HepG2 (cell line): ENCODE measurements around the gene VKORC1. TPM values are rescaled to one million over a fixed set of nuclear protein-coding genes. Genes with fewer than 3 reads are reported as not detected.

Experiments used
- AGO2 ChIP-seq: fragments of 200-400 bp; formaldehyde crosslinking; optimal IDR thresholded peaks from 2 replicates; pipeline ENCODE3; 2017; ENCODE audit warnings: mild to moderate bottlenecking, low read depth, low read length, moderate library complexity
- AKAP8 ChIP-seq: sonication (generic); formaldehyde crosslinking; IDR thresholded peaks from 2 replicates; pipeline ENCODE4 v1.5.1; 2020; ENCODE audit warnings: mild to moderate bottlenecking, missing genetic modification reagents
- HNF4A ChIP-seq: sonication (generic); formaldehyde crosslinking; IDR thresholded peaks from 2 replicates; pipeline ENCODE4 v1.4.0; 2020; ENCODE audit warnings: missing genetic modification reagents
- POLR2A ChIP-seq, 2 experiments: IDR thresholded peaks; 2 replicates each; pipeline ENCODE4 v1.6.1; 2011; ENCODE audit warnings: low read depth in 2 of 2, low read length in 2 of 2, mild to moderate bottlenecking in 1 of 2, moderate library complexity in 1 of 2; ENCODE audit not compliant: insufficient read depth in 1 of 2
- RBFOX2 ChIP-seq: fragments of 200-400 bp; formaldehyde crosslinking; IDR thresholded peaks from 2 replicates; pipeline ENCODE4 v1.6.1; 2017; ENCODE audit warnings: low read depth, mild to moderate bottlenecking, low read length
- ZNF776 ChIP-seq: sonication (generic); formaldehyde crosslinking; IDR thresholded peaks from 2 replicates; pipeline ENCODE4 v1.4.0; 2020; ENCODE audit warnings: mild to moderate bottlenecking, missing genetic modification reagents
- ZNF83 ChIP-seq: sonication (generic); formaldehyde crosslinking; IDR thresholded peaks from 2 replicates; pipeline ENCODE4 v1.4.0; 2020; ENCODE audit warnings: missing genetic modification reagents, mild to moderate bottlenecking, borderline replicate concordance
- polyA plus RNA-seq, 8 experiments: library from polyadenylated mRNA; depleted of rRNA in 3 of 8; stranded (reverse) in 7 of 8; unstranded in 1 of 8; fragments of >200 nt; fragmentation: Illumina TruSeq in 4 of 8; extraction: Trizol in 4 of 8; gene quantifications; 2 replicates each; pipeline versions ENCODE4 v1.2.1 to v1.2.3, GENCODE V29; 2011 to 2016; ENCODE audit warnings: low read depth in 4 of 8, missing spikeins in 1 of 8, mixed read lengths in 1 of 8; ENCODE audit not compliant: insufficient read depth in 1 of 8
- total RNA-seq, 5 experiments: library from RNA; depleted of rRNA; stranded (reverse); fragments of >200 nt; fragmentation: Illumina TruSeq; extraction: Trizol; gene quantifications; 2 replicates each; pipeline ENCODE4 v1.2.3, GENCODE V29; 2016; ENCODE audit warnings: low read depth in 1 of 5
- TF ChIP-seq, protein P1 (sequence below): conservative IDR thresholded peaks from 2 replicates; pipeline ENCODE4 v1.6.1; 2018; ENCODE audit warnings: missing genetic modification reagents
- TF ChIP-seq, protein P2 (sequence below): sonication (generic); formaldehyde crosslinking; conservative IDR thresholded peaks from 2 replicates; pipeline ENCODE4 v1.4.0; 2020; ENCODE audit warnings: mild to moderate bottlenecking, missing genetic modification reagents, moderate library complexity
- TF ChIP-seq, protein P3 (sequence below): sonication (generic); formaldehyde crosslinking; conservative IDR thresholded peaks from 2 replicates; pipeline ENCODE4 v1.8.1; 2023; ENCODE audit warnings: missing genetic modification reagents

Gene VKORC1
- total and polyA plus RNA-seq, 2 of the 13 experiments (the other 11 are each of a cell fraction or from before 2014, with no cell fraction given) = 141 to 615 TPM

DNA sequence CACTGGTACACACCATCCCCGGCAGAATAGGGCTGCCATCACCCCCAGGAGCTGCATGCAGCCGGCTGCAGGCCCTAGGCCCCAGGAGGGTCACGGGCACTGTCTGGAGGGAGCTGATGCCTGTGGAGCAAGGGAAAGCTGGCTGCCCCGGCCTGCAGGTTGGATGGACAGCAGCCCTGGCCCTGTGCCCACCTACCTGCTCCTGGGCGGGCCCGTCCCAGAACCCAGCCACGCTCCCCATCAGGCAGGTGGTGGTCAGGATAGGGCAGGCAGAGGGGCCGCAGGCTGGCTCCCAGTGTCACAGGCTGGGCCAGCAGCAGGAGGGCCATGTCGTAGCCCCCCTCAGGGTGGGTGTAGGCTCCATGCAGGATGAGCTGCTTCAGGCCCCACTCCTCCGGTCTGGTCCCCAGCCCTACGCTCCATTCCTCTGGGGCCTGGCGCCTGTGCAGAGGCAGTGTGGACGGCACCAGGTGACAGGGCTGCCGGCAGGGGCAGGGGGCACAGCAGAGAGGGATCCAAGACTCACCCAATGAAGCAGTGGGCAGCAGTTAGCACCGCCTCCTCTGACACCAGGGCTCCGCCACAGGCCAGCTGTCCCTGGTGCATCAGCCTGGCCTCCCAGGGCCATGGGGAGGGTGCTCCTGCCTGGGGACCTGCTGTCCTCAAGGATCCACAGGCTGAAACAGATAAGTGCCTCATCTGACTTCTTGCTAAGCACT lies 9.9 kb downstream of the VKORC1 start (continued):
- no peak for TF ChIP-seq ZNF83 (CRISPR knock-in tag)
- TF ChIP-seq AKAP8 (CRISPR knock-in tag) = peak; percentile 56; the same call in 1 of the 2 replicates
- peak; percentile 72 for TF ChIP-seq RBFOX2
- TF ChIP-seq, protein P1, sequence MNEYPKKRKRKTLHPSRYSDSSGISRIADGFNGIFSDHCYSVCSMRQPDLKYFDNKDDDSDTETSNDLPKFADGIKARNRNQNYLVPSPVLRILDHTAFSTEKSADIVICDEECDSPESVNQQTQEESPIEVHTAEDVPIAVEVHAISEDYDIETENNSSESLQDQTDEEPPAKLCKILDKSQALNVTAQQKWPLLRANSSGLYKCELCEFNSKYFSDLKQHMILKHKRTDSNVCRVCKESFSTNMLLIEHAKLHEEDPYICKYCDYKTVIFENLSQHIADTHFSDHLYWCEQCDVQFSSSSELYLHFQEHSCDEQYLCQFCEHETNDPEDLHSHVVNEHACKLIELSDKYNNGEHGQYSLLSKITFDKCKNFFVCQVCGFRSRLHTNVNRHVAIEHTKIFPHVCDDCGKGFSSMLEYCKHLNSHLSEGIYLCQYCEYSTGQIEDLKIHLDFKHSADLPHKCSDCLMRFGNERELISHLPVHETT (CRISPR knock-in tag) = no peak
- peak in 1 of 2 experiments; percentile 34; a peak in 1 of 4 replicates for TF ChIP-seq POLR2A (IDR thresholded peaks at IDR 0.05; ENCODE audit: insufficient read depth in 1 of 2, low read depth in 2 of 2, low read length in 2 of 2)
- no peak for TF ChIP-seq HNF4A
- peak; percentile 94 for TF ChIP-seq AGO2
- TF ChIP-seq, protein P2, sequence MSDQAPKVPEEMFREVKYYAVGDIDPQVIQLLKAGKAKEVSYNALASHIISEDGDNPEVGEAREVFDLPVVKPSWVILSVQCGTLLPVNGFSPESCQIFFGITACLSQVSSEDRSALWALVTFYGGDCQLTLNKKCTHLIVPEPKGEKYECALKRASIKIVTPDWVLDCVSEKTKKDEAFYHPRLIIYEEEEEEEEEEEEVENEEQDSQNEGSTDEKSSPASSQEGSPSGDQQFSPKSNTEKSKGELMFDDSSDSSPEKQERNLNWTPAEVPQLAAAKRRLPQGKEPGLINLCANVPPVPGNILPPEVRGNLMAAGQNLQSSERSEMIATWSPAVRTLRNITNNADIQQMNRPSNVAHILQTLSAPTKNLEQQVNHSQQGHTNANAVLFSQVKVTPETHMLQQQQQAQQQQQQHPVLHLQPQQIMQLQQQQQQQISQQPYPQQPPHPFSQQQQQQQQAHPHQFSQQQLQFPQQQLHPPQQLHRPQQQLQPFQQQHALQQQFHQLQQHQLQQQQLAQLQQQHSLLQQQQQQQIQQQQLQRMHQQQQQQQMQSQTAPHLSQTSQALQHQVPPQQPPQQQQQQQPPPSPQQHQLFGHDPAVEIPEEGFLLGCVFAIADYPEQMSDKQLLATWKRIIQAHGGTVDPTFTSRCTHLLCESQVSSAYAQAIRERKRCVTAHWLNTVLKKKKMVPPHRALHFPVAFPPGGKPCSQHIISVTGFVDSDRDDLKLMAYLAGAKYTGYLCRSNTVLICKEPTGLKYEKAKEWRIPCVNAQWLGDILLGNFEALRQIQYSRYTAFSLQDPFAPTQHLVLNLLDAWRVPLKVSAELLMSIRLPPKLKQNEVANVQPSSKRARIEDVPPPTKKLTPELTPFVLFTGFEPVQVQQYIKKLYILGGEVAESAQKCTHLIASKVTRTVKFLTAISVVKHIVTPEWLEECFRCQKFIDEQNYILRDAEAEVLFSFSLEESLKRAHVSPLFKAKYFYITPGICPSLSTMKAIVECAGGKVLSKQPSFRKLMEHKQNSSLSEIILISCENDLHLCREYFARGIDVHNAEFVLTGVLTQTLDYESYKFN (CRISPR knock-in tag) = no peak
- no peak for TF ChIP-seq ZNF776 (CRISPR knock-in tag)
- TF ChIP-seq, protein P3, sequence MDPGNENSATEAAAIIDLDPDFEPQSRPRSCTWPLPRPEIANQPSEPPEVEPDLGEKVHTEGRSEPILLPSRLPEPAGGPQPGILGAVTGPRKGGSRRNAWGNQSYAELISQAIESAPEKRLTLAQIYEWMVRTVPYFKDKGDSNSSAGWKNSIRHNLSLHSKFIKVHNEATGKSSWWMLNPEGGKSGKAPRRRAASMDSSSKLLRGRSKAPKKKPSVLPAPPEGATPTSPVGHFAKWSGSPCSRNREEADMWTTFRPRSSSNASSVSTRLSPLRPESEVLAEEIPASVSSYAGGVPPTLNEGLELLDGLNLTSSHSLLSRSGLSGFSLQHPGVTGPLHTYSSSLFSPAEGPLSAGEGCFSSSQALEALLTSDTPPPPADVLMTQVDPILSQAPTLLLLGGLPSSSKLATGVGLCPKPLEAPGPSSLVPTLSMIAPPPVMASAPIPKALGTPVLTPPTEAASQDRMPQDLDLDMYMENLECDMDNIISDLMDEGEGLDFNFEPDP (CRISPR knock-in tag) = 0 out of 2 replicates have a peak, but pooled peaks have one; percentile 32
